HG03457 (cell line): ENCODE results near the gene MGAT4A.
A peak's percentile ranks its signal among the peaks of the same experiment; 100 is the strongest.
"Not testable (repeated sequence)": the region's sequence is repeated elsewhere in the genome, so short reads cannot be mapped to it uniquely, and the experiment has no call there.

ENCODE experiments used
- ATAC-seq: cut with Tn5 transposase; IDR thresholded peaks from one replicate; pipeline ENCODE4 v1.9.1; 2021; ENCODE audit warnings: moderate number of reproducible peaks; ENCODE audit not compliant: unreplicated experiment

Gene MGAT4A

GRCh38 chr2:98759827-98760625, 29.1 kb upstream of the MGAT4A start:
- no peak for ATAC-seq

DNA sequence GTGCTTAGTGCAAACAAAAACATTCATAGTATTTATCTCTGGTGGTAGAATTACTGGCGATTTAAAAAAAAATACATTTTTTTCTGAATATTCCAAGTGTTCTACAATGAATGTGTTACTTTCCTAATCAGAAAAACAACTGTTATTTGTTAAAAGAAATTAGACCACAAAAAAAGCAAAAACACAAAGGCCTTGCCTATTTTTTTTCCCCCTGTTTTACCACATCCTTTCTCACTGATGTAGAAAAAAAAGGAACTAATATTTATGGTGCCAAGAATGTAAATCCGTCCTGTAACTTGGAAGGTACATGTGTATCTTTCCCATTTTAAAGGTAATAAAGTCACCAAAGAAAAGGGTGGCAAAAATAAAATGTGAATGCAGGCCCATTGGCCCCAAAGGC, 28.4 kb upstream of the MGAT4A start:
- no peak for ATAC-seq

DNA sequence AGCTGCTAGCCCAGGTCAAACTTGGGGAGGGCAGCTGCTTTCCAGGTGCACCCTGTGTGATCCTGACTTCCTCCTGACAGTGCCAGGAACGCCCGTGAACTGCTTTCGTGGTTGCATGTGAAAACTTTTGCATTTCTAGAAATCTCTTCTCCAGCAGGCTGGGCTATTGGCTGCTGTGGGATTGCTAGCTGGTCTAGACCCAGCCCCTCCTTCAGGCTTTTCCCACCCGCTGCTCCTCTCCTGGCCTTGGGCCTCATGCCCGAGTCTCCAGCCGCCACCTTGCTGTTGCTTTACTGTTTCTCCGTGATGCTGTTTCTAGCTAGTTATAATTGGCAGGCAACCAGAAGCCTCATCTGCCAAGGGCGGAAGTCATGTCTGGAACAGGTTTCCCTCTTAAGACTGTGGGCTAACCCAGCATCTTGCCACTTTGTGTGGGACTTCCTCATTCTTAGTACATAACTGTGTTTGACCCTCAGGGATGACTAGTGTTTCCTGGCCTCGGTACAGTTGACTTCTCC, 27.0 kb upstream of the MGAT4A start:
- ATAC-seq = peak; percentile 66

GRCh38 chr2:98753801-98754200, 22.9 kb upstream of the MGAT4A start:
- ATAC-seq = no peak

- not testable (repeated sequence) for ATAC-seq
Measured at GRCh38 chr2:98752711-98753110, 21.8 kb upstream of the MGAT4A start.

- no peak for ATAC-seq
Measured at GRCh38 chr2:98751748-98752147, 20.8 kb upstream of the MGAT4A start.

GRCh38 chr2:98750593-98751282, 19.8 kb upstream of the MGAT4A start:
- ATAC-seq = no peak

- no peak for ATAC-seq
Measured at GRCh38 chr2:98749066-98749450, 18.1 kb upstream of the MGAT4A start.

DNA sequence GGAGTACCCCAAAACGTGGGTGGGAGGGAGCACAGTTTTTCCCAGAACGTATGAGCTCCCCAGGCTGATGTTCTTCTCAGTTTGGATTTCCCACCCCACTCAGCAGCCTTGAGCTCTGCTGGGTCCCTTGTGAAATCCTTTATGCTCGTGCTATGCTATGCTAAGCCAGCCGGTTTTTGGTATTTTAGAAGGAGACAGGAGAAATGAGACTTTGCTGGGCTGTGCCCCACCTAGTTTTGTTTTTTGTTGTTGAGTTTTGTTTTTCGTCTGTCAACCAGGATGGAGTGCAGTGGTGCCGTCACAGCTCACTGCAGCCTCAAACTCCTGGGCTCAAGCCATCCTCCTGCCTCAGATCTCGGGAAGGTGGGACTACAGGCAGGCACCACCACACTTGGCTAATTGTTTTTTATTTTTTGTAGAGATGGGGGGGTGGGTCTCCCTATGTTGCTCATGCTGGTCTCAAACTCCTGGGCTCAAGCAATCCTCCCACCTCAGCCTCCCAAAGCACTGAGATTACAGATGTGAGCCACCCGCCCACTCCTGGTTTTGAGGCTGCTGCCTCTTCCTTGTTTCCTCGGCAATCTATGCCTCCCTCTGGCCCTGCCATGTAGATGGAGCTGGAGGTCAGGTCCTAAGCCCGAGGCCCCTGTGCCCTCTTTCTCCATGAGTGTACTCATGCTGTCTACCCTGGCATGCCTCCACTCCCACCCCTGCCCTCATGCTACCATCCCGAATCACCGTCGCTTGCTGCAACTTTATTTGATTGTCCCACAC, 17.5 kb upstream of the MGAT4A start:
- ATAC-seq = no peak

- no peak for ATAC-seq
Measured at GRCh38 chr2:98747888-98748287, 17.0 kb upstream of the MGAT4A start.

DNA sequence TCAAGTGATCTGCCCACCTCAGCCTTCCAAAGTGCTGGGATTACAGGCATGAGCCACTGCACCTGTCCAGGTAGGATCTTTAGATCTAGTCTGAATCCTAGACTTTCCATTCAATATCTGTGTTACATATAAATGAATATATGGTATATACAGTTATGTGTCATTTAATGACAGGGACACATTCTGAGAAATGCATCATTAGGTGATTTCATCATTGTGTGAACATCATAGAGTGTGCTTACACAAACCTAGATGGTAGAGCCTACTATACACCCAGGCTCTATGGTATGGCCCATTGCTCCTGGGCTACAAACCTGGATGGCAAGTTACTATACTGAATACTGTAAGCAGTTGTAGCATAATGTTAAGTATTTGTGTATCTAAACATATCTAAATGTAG, 15.5 kb upstream of the MGAT4A start:
- ATAC-seq = no peak

- no peak for ATAC-seq
Measured at GRCh38 chr2:98744595-98744994, 13.7 kb upstream of the MGAT4A start.

GRCh38 chr2:98743835-98744234, 12.9 kb upstream of the MGAT4A start:
- no peak for ATAC-seq

DNA sequence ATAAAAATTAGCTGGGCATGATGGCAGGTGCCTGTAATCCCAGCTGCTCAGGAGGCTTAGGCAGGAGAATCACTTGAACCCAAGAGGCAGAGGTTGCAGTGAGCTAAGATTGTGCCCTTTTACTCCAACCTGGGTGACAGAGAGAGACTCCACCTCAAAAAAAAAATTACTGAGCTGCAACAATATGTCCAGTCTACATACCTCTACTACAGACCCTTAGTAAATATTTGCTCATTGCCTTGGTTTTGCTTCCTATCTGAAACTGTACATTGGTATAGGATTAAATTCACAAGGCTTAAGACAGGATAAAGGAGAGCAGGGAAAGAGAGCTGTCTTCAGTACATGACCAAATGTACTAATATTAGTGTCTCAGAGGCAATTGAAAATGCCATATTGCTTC, 8.1 kb upstream of the MGAT4A start:
- ATAC-seq = no peak

- no peak for ATAC-seq
Measured at GRCh38 chr2:98738304-98738703, 7.4 kb upstream of the MGAT4A start.

- no peak for ATAC-seq
Measured at GRCh38 chr2:98737848-98738247, 6.9 kb upstream of the MGAT4A start.

DNA sequence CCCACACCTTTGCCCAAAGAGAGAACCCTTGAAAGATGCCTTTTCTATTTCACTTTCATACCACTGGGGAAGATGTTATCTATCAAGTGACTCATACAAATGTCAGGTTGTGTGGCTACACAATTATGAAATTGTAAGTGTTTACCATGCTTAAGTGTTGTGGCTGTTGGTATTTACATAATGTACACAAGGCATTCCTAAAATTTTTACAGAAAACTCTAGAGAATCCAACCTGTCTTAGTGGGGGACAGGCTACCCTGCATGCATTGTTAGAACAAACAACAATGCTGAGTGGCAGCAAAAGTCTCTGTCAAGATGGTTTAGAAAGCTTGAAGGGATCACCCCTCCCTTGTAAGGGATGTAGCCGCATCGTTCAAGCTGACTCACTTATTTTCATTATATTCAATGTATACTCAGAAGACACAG, 5.5 kb upstream of the MGAT4A start:
- no peak for ATAC-seq

- no peak for ATAC-seq
Measured at GRCh38 chr2:98734823-98735260, 3.9 kb upstream of the MGAT4A start.

- ATAC-seq = no peak
Measured at GRCh38 chr2:98734162-98734561, 3.2 kb upstream of the MGAT4A start.

GRCh38 chr2:98732430-98733051, 1.6 kb upstream of the MGAT4A start:
- ATAC-seq = no peak

GRCh38 chr2:98731894-98732349, 990 bp upstream of the MGAT4A start:
- ATAC-seq = no peak
